GM21723 (cell line): ENCODE measurements around the gene MAP1S.
"Not testable (repeated sequence)": the region's sequence is repeated elsewhere in the genome, so short reads cannot be mapped to it uniquely, and the experiment has no call there.

ENCODE experiments used
- ATAC-seq: cut with Tn5 transposase; IDR thresholded peaks from one replicate; pipeline ENCODE4 v1.9.1; 2021; ENCODE audit warnings: mild to moderate bottlenecking, moderate library complexity; ENCODE audit not compliant: unreplicated experiment

Gene MAP1S

GRCh38 chr19:17755977-17756670 lies 36.8 kb downstream of the MAP1S start:
- no peak for ATAC-seq

GRCh38 chr19:17757125-17757524 lies 37.8 kb downstream of the MAP1S start:
- no peak for ATAC-seq

- no peak for ATAC-seq
Measured at GRCh38 chr19:17758515-17758914, 39.2 kb downstream of the MAP1S start.

- no peak for ATAC-seq
Measured at GRCh38 chr19:17761148-17761547, 41.9 kb downstream of the MAP1S start.

- no peak for ATAC-seq
Measured at GRCh38 chr19:17762505-17763229, 43.4 kb downstream of the MAP1S start.

GRCh38 chr19:17764348-17764747 lies 45.1 kb downstream of the MAP1S start:
- no peak for ATAC-seq

- ATAC-seq: no peak
Measured at GRCh38 chr19:17765069-17765618, 45.9 kb downstream of the MAP1S start.

GRCh38 chr19:17766543-17767131 lies 47.4 kb downstream of the MAP1S start:
- ATAC-seq: no peak

- no peak for ATAC-seq
Measured at GRCh38 chr19:17767559-17767958, 48.3 kb downstream of the MAP1S start.

- ATAC-seq: no peak
Measured at GRCh38 chr19:17770613-17771012, 51.3 kb downstream of the MAP1S start.

GRCh38 chr19:17772172-17772571 lies 52.9 kb downstream of the MAP1S start:
- ATAC-seq: no peak

GRCh38 chr19:17775245-17775927 lies 56.1 kb downstream of the MAP1S start:
- ATAC-seq: no peak

- ATAC-seq: peak; percentile 58
Measured at GRCh38 chr19:17775991-17776803, 56.9 kb downstream of the MAP1S start.

- not testable (repeated sequence) for ATAC-seq
Measured at GRCh38 chr19:17777840-17778239, 58.6 kb downstream of the MAP1S start.

GRCh38 chr19:17778251-17778967 lies 59.1 kb downstream of the MAP1S start:
- ATAC-seq: no peak

GRCh38 chr19:17778968-17779929 lies 60.0 kb downstream of the MAP1S start:
- ATAC-seq: no peak

- ATAC-seq: no peak
Measured at GRCh38 chr19:17780781-17781180, 61.5 kb downstream of the MAP1S start.

GRCh38 chr19:17783721-17784120 lies 64.4 kb downstream of the MAP1S start:
- ATAC-seq: not testable (repeated sequence)
